PC-9 (cell line): Measurements from ENCODE around the gene ARID4B. TPM values are rescaled to one million over a fixed set of nuclear protein-coding genes. Genes with fewer than 3 reads are reported as not detected.
"Not testable (repeated sequence)": the region's sequence is repeated elsewhere in the genome, so short reads cannot be mapped to it uniquely, and the experiment has no call there.

ENCODE experiments used
- BruUV-seq: library from RNA; stranded (reverse); fragments of 400-500 nt; replicated peaks from 2 replicates; lab custom pipeline; 2021; lab: Mats Ljungman, UMichigan
- CTCF ChIA-PET: fragments of 300-600 bp; sonication (Branson Sonifier 250); formaldehyde crosslinking; loops from one replicate; lab custom pipeline; 2022; ENCODE audit warnings: antibody characterized with exemption; lab: Charles Lee
- POLR2A ChIA-PET: fragments of 300-600 bp; sonication (Branson Sonifier 250); formaldehyde crosslinking; loops from one replicate; lab custom pipeline; 2022; ENCODE audit warnings: antibody characterized with exemption; ENCODE audit not compliant: unreplicated experiment; lab: Charles Lee
- DNase-seq, 2 experiments: peaks; one replicate each; pipeline versions ENCODE4 v3.0.0 to v3.0.0-alpha.2; 2015 to 2022; ENCODE audit warnings: mixed read lengths in 1 of 2
- H2AFZ ChIP-seq: fragments of 200-600 bp; sonication (generic); 2 replicates; pipeline ENCODE4 v1.8.1; 2017; ENCODE audit warnings: antibody characterized with exemption
- H3F3A ChIP-seq: fragments of 200-600 bp; sonication (generic); 2 replicates; pipeline ENCODE4 v1.8.1; 2017; ENCODE audit warnings: antibody characterized with exemption, mild to moderate bottlenecking, low read depth; ENCODE audit not compliant: insufficient read depth
- H3K27ac ChIP-seq: fragments of 200-600 bp; sonication (generic); 2 replicates; pipeline ENCODE4 v1.6.1; 2016; ENCODE audit warnings: mixed run types
- H3K27me3 ChIP-seq: fragments of 200-600 bp; sonication (generic); 2 replicates; pipeline ENCODE4 v1.6.1; 2016; ENCODE audit warnings: low read depth, mixed run types; ENCODE audit not compliant: insufficient read depth
- H3K36me3 ChIP-seq: fragments of 200-600 bp; sonication (generic); 2 replicates; pipeline ENCODE4 v1.6.1; 2016; ENCODE audit warnings: low read depth, mixed run types
- H3K4me1 ChIP-seq: fragments of 200-600 bp; sonication (generic); replicated peaks from 2 replicates; pipeline ENCODE4 v1.6.1; 2016; ENCODE audit warnings: mixed run types; ENCODE audit not compliant: insufficient read depth
- H3K4me2 ChIP-seq: fragments of 200-600 bp; sonication (generic); 2 replicates; pipeline ENCODE4 v1.6.1; 2017; ENCODE audit warnings: mixed run types
- H3K4me3 ChIP-seq: fragments of 200-600 bp; sonication (generic); 2 replicates; pipeline ENCODE4 v1.6.1; 2016; ENCODE audit warnings: mixed run types
- H3K79me2 ChIP-seq: fragments of 200-600 bp; sonication (generic); 2 replicates; pipeline ENCODE4 v1.6.1; 2017; ENCODE audit warnings: low read depth, mixed run types
- H3K9me2 ChIP-seq: fragments of 200-600 bp; sonication (generic); 2 replicates; pipeline ENCODE4 v1.8.1; 2017; ENCODE audit warnings: mild to moderate bottlenecking; ENCODE audit not compliant: insufficient read depth
- H3K9me3 ChIP-seq: fragments of 200-600 bp; sonication (generic); 2 replicates; pipeline ENCODE4 v1.8.1; 2016; ENCODE audit warnings: low read depth; ENCODE audit not compliant: insufficient read depth
- H4K20me1 ChIP-seq: fragments of 200-600 bp; sonication (generic); 2 replicates; pipeline ENCODE4 v1.8.1; 2017; ENCODE audit not compliant: insufficient read depth
- CTCF ChIP-seq: fragments of 200-600 bp; sonication (generic); conservative IDR thresholded peaks from 2 replicates; pipeline ENCODE4 v1.6.1; 2017; ENCODE audit warnings: mixed run types, antibody characterized with exemption, mild to moderate bottlenecking, moderate library complexity
- EZH2 ChIP-seq: fragments of 200-600 bp; sonication (generic); IDR thresholded peaks from 2 replicates; pipeline ENCODE4 v1.8.0; 2017; ENCODE audit warnings: antibody characterized with exemption, low read depth
- intact Hi-C: fragments of 100-400 bp; cut with micrococcal nuclease; formaldehyde crosslinking; loops from one replicate; pipeline ENCODE4 v1.10.0; 2022; ENCODE audit not compliant: unreplicated experiment
- total RNA-seq: library from RNA; stranded (reverse); gene quantifications from 2 replicates; pipeline ENCODE4 v1.2.3, GENCODE V29; 2021

Gene ARID4B
- total RNA-seq, 1 experiment from 2014 or later, result 47.1 TPM

GRCh38 chr1:235225299-235225698, 102.7 kb downstream of the ARID4B start:
- Histone ChIP-seq H3K4me1 (no peaks in the 10 kb centered on the region), H3K4me2 (no peak overlapping the region), H3K27me3 (no peaks in the 10 kb centered on the region), H3K36me3 (peaks cover 26% of the 10 kb centered on the region), H3K27ac (peak overlapping the region; percentile 15), H2AFZ (no peak overlapping the region), H3K4me3 (no peak overlapping the region), H3K9me2 (no peaks in the 10 kb centered on the region), H3K9me3 (no peaks in the 10 kb centered on the region), H3F3A (peaks cover 29% of the 10 kb centered on the region), H3K79me2 (no peaks in the 10 kb centered on the region), H4K20me1 (no peaks in the 10 kb centered on the region)
- TF ChIP-seq EZH2 (no peak), CTCF (no peak)
- BruUV-seq, result no TSS peak
- no peak for DNase-seq
- ChIA-PET POLR2A (interaction anchor here (0.5 kb wide), 1 partner anchor 730 kb away, joined by 3 read pairs; no protein-coding TSS in a partner anchor), CTCF (no interaction called here)
- intact Hi-C loops, result no loop called here

GRCh38 chr1:235221653-235222375, 106.2 kb downstream of the ARID4B start:
- POLR2A ChIA-PET, result interaction anchor here (0.6 kb wide), 1 partner anchor 32 kb away, joined by 10 read pairs; no protein-coding TSS in a partner anchor

GRCh38 chr1:235215453-235215852, 112.5 kb downstream of the ARID4B start:
- H3K36me3 ChIP-seq, result peaks cover 15% of the 10 kb centered on the region; the same call in 1 of the 2 replicates
- no peak overlapping the region for H3K27ac ChIP-seq
- ChIA-PET CTCF (interaction anchor here (0.6 kb wide), 3 partner anchors 32 to 243 kb away, joined by 3 to 6 read pairs (median 4); no protein-coding TSS in a partner anchor), POLR2A (no interaction called here)
- no peaks in the 10 kb centered on the region for H3K79me2 ChIP-seq
- no peaks in the 10 kb centered on the region for H4K20me1 ChIP-seq
- H3K27me3 ChIP-seq, result no peaks in the 10 kb centered on the region
- H3K4me2 ChIP-seq, result no peak overlapping the region
- BruUV-seq, result no TSS peak
- no peaks in the 10 kb centered on the region for H3K9me2 ChIP-seq
- H3K4me1 ChIP-seq, result no peaks in the 10 kb centered on the region
- no peaks in the 10 kb centered on the region for H3K9me3 ChIP-seq
- DNase-seq, result no peak
- no peak overlapping the region for H2AFZ ChIP-seq
- no peak overlapping the region for H3K4me3 ChIP-seq
- intact Hi-C loops, result no loop called here
- no peak for TF ChIP-seq CTCF
- TF ChIP-seq EZH2, result no peak
- H3F3A ChIP-seq, result peaks cover 3% of the 10 kb centered on the region; the same call in 1 of the 2 replicates

More at GRCh38 chr1:235221653-235222375, 106.2 kb downstream of the ARID4B start:
- Histone ChIP-seq H3K4me3 (no peak overlapping the region), H4K20me1 (no peaks in the 10 kb centered on the region), H3K36me3 (peaks cover 17% of the 10 kb centered on the region), H2AFZ (no peak overlapping the region), H3K9me2 (no peaks in the 10 kb centered on the region), H3K79me2 (no peaks in the 10 kb centered on the region), H3K4me2 (no peak overlapping the region), H3F3A (peaks cover 29% of the 10 kb centered on the region), H3K9me3 (no peaks in the 10 kb centered on the region), H3K4me1 (no peaks in the 10 kb centered on the region), H3K27me3 (no peaks in the 10 kb centered on the region), H3K27ac (no peak overlapping the region)
- intact Hi-C loops, result no loop called here
- BruUV-seq, result no TSS peak
- no peak for DNase-seq
- CTCF ChIA-PET, result no interaction called here
- TF ChIP-seq EZH2, result no peak

GRCh38 chr1:235214962-235215361, 113.0 kb downstream of the ARID4B start:
- H3K4me3 ChIP-seq, POLR2A ChIA-PET, H3K9me2 ChIP-seq, H2AFZ ChIP-seq, H3K27ac ChIP-seq, H3K4me2 ChIP-seq, H3K79me2 ChIP-seq, H4K20me1 ChIP-seq, H3F3A ChIP-seq, BruUV-seq, DNase-seq, H3K4me1 ChIP-seq, H3K9me3 ChIP-seq, H3K27me3 ChIP-seq: not testable (repeated sequence)
- intact Hi-C loops, result loop anchor here (5.0 kb wide), 1 partner anchor 38 kb away; no protein-coding TSS in a partner anchor
- CTCF ChIA-PET, result interaction anchor here (0.6 kb wide), 2 partner anchors 32 to 244 kb away, joined by 4 to 6 read pairs; no protein-coding TSS in a partner anchor
- H3K36me3 ChIP-seq, result peaks cover 20% of the 10 kb centered on the region; the same call in 1 of the 2 replicates
